Islet precursor cell (in vitro differentiated cells): ENCODE results near the gene C1QC.

Experiments
- DNase-seq: peaks from one replicate; pipeline ENCODE4 v3.0.0-alpha.2; 2018

C1QC gene

GRCh38 chr1:22643381-22643780 lies at the start of gene C1QC:
TSS of gene C1QC (plus strand) at chr1:22643633. CDS start at chr1:22644024, 391 bp downstream.
- DNase-seq: no peak

GRCh38 chr1:22594396-22594795 lies 49.0 kb upstream of the C1QC start:
- no peak for DNase-seq

GRCh38 chr1:22595108-22595507 lies 48.3 kb upstream of the C1QC start:
- no peak for DNase-seq

GRCh38 chr1:22597301-22597965 lies 46.0 kb upstream of the C1QC start:
- DNase-seq: no peak

GRCh38 chr1:22597996-22598395 lies 45.4 kb upstream of the C1QC start:
- no peak for DNase-seq

GRCh38 chr1:22598736-22599135 lies 44.7 kb upstream of the C1QC start:
- no peak for DNase-seq

- no peak for DNase-seq
Observed at GRCh38 chr1:22600071-22600816, 43.2 kb upstream of the C1QC start.

- no peak for DNase-seq
Observed at GRCh38 chr1:22600817-22601605, 42.4 kb upstream of the C1QC start.

GRCh38 chr1:22601610-22602009 lies 41.8 kb upstream of the C1QC start:
- no peak for DNase-seq

GRCh38 chr1:22602060-22602740 lies 41.2 kb upstream of the C1QC start:
- no peak for DNase-seq

GRCh38 chr1:22606161-22606560 lies 37.3 kb upstream of the C1QC start:
- DNase-seq: no peak

GRCh38 chr1:22607154-22607553 lies 36.3 kb upstream of the C1QC start:
- DNase-seq: no peak

GRCh38 chr1:22608361-22608760 lies 35.1 kb upstream of the C1QC start:
- DNase-seq: no peak

- no peak for DNase-seq
Observed at GRCh38 chr1:22609291-22609690, 34.1 kb upstream of the C1QC start.

- DNase-seq: peak; percentile 90
Observed at GRCh38 chr1:22611530-22611947, 31.9 kb upstream of the C1QC start.

GRCh38 chr1:22612671-22613571 lies 30.5 kb upstream of the C1QC start:
- DNase-seq: no peak

GRCh38 chr1:22613572-22613918 lies 29.9 kb upstream of the C1QC start:
- DNase-seq: no peak

GRCh38 chr1:22613951-22614350 lies 29.5 kb upstream of the C1QC start:
- DNase-seq: no peak

- DNase-seq: no peak
Observed at GRCh38 chr1:22615886-22616285, 27.5 kb upstream of the C1QC start.

GRCh38 chr1:22616571-22616970 lies 26.9 kb upstream of the C1QC start:
- no peak for DNase-seq

GRCh38 chr1:22618056-22618455 lies 25.4 kb upstream of the C1QC start:
- no peak for DNase-seq

- DNase-seq: no peak
Observed at GRCh38 chr1:22619252-22619651, 24.2 kb upstream of the C1QC start.
